Mononuclear cell (primary cell): ENCODE results near the gene CDKN1B. TPM values are rescaled to one million over a fixed set of nuclear protein-coding genes. Genes with fewer than 3 reads are reported as not detected.

ENCODE experiments used
- H3K27me3 ChIP-seq: 2 replicates; pipeline ENCODE4 v1.6.0; 2011; ENCODE audit warnings: low read length, control low read depth; ENCODE audit not compliant: insufficient read depth
- H3K4me1 ChIP-seq: 2 replicates; pipeline ENCODE4 v1.5.1; 2011; ENCODE audit warnings: mild to moderate bottlenecking, low read length, control low read depth; ENCODE audit not compliant: insufficient read depth
- H3K4me3 ChIP-seq: 2 replicates; pipeline ENCODE4 v1.5.1; 2011; ENCODE audit warnings: mild to moderate bottlenecking, low read length, moderate library complexity
- H3K9me3 ChIP-seq: 2 replicates; pipeline ENCODE4 v1.5.1; 2011; ENCODE audit warnings: low read depth, mild to moderate bottlenecking, control low read depth, low read length
- total RNA-seq: library from RNA; depleted of rRNA; stranded (reverse); fragments of >200 nt; gene quantifications from one replicate; pipeline ENCODE4 v1.2.3, GENCODE V29; 2012

The CDKN1B gene
- 268 TPM for total RNA-seq

GRCh38 chr12:12716793-12717585 lies at the start of gene CDKN1B:
CDKN1B (plus strand) TSS chr12:12717368; CDS start chr12:12717840, 472 bp downstream.
- Histone ChIP-seq H3K9me3 (no peaks in the 10 kb centered on the region), H3K27me3 (no peaks in the 10 kb centered on the region), H3K4me3 (peak within 1 kb of the TSS; percentile 99), H3K4me1 (peaks cover 56% of the 10 kb centered on the region)

- Histone ChIP-seq H3K9me3 (no peaks in the 10 kb centered on the region), H3K4me3 (no peak overlapping the region), H3K4me1 (no peaks in the 10 kb centered on the region), H3K27me3 (no peaks in the 10 kb centered on the region)
These were observed 49.2 kb upstream of the CDKN1B start for GRCh38 chr12:12668005-12668404.

GRCh38 chr12:12669020-12669419 lies 48.1 kb upstream of the CDKN1B start:
- no peaks in the 10 kb centered on the region for H3K27me3 ChIP-seq
- H3K4me3 ChIP-seq = no peak overlapping the region
- no peaks in the 10 kb centered on the region for H3K9me3 ChIP-seq
- H3K4me1 ChIP-seq = no peaks in the 10 kb centered on the region

- no peaks in the 10 kb centered on the region for H3K4me1 ChIP-seq
- no peaks in the 10 kb centered on the region for H3K27me3 ChIP-seq
- H3K4me3 ChIP-seq = no peak overlapping the region
- no peaks in the 10 kb centered on the region for H3K9me3 ChIP-seq
These were observed 45.1 kb upstream of the CDKN1B start for GRCh38 chr12:12671850-12672660.

GRCh38 chr12:12673296-12673695 lies 43.9 kb upstream of the CDKN1B start:
- Histone ChIP-seq H3K27me3 (no peaks in the 10 kb centered on the region), H3K4me3 (no peak overlapping the region), H3K4me1 (no peaks in the 10 kb centered on the region)

GRCh38 chr12:12676605-12677004 lies 40.6 kb upstream of the CDKN1B start:
- H3K27me3 ChIP-seq = no peaks in the 10 kb centered on the region
- H3K9me3 ChIP-seq = no peaks in the 10 kb centered on the region
- no peaks in the 10 kb centered on the region for H3K4me1 ChIP-seq
- H3K4me3 ChIP-seq = no peak overlapping the region

More at GRCh38 chr12:12673296-12673695, 43.9 kb upstream of the CDKN1B start:
- H3K9me3 ChIP-seq = no peaks in the 10 kb centered on the region

- Histone ChIP-seq H3K4me1 (no peaks in the 10 kb centered on the region), H3K27me3 (no peaks in the 10 kb centered on the region), H3K4me3 (no peak overlapping the region), H3K9me3 (no peaks in the 10 kb centered on the region)
These were observed 36.0 kb upstream of the CDKN1B start for GRCh38 chr12:12681061-12681765.

- H3K4me1 ChIP-seq = no peaks in the 10 kb centered on the region
- no peaks in the 10 kb centered on the region for H3K27me3 ChIP-seq
- H3K9me3 ChIP-seq = no peaks in the 10 kb centered on the region
- no peak overlapping the region for H3K4me3 ChIP-seq
These were observed 34.9 kb upstream of the CDKN1B start for GRCh38 chr12:12682284-12682683.

GRCh38 chr12:12683136-12683697 lies 34.0 kb upstream of the CDKN1B start:
- no peak overlapping the region for H3K4me3 ChIP-seq
- H3K27me3 ChIP-seq = no peaks in the 10 kb centered on the region
- no peaks in the 10 kb centered on the region for H3K4me1 ChIP-seq
- H3K9me3 ChIP-seq = no peaks in the 10 kb centered on the region

GRCh38 chr12:12683725-12684124 lies 33.4 kb upstream of the CDKN1B start:
- H3K4me1 ChIP-seq = no peaks in the 10 kb centered on the region
- H3K27me3 ChIP-seq = no peaks in the 10 kb centered on the region
- no peaks in the 10 kb centered on the region for H3K9me3 ChIP-seq
- no peak overlapping the region for H3K4me3 ChIP-seq

- H3K4me1 ChIP-seq = no peaks in the 10 kb centered on the region
- H3K27me3 ChIP-seq = no peaks in the 10 kb centered on the region
- H3K9me3 ChIP-seq = no peaks in the 10 kb centered on the region
- H3K4me3 ChIP-seq = no peak overlapping the region
These were observed 32.6 kb upstream of the CDKN1B start for GRCh38 chr12:12684375-12685106.

- no peaks in the 10 kb centered on the region for H3K27me3 ChIP-seq
- no peak overlapping the region for H3K4me3 ChIP-seq
- no peaks in the 10 kb centered on the region for H3K4me1 ChIP-seq
- H3K9me3 ChIP-seq = no peaks in the 10 kb centered on the region
These were observed 31.9 kb upstream of the CDKN1B start for GRCh38 chr12:12685305-12685704.

GRCh38 chr12:12686472-12686871 lies 30.7 kb upstream of the CDKN1B start:
- no peaks in the 10 kb centered on the region for H3K9me3 ChIP-seq
- no peaks in the 10 kb centered on the region for H3K4me1 ChIP-seq
- no peak overlapping the region for H3K4me3 ChIP-seq
- no peaks in the 10 kb centered on the region for H3K27me3 ChIP-seq

GRCh38 chr12:12686925-12687324 lies 30.2 kb upstream of the CDKN1B start:
- no peaks in the 10 kb centered on the region for H3K27me3 ChIP-seq
- no peak overlapping the region for H3K4me3 ChIP-seq

More at GRCh38 chr12:12686925-12687324, 30.2 kb upstream of the CDKN1B start:
- Histone ChIP-seq H3K9me3 (no peaks in the 10 kb centered on the region), H3K4me1 (no peaks in the 10 kb centered on the region)
